ENCODE data around the gene IGSF21. TPM values are rescaled to one million over a fixed set of nuclear protein-coding genes. Genes with fewer than 3 reads are reported as not detected.

Gene IGSF21
- total RNA-seq, 1 donor from 2014 or later = 0.10 TPM

DNA sequence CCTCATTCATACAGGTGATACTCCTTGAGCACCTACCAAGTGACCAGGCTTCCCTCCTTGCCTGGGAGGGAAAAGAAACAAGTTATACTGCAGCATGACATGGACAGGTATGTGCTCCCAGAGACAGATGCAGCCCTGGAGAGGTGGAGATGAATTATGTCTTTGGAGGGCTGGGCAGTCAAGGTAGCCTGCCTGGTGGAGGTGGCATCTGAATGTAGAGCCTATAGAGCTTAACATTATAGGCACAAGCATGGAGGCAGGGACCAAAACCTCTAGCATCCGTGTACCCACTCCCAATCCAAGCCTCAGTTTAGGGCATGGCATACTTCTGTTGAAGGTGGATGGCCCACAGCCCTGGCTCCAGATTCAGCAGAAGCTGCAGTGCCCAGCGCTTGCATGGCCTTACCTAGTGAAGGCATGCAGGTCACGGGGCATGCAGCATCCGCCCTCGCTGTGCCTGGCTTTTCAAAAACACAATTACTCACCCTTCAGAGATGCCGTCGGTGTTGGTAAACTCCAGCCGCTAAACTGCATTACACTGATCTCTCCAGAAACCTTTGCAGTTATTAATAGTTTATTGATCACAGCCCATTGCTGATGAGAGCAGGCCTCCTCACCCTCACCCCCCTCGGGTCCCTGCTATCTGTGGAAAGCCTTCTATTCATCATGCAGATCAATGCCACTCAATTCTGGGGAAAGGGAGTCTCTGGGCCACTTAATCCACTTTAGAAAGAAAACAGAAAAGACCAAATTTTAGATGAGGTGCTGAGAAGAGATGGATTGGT, 222.1 kb downstream of the IGSF21 start:
- DNase-seq = no peak

DNA sequence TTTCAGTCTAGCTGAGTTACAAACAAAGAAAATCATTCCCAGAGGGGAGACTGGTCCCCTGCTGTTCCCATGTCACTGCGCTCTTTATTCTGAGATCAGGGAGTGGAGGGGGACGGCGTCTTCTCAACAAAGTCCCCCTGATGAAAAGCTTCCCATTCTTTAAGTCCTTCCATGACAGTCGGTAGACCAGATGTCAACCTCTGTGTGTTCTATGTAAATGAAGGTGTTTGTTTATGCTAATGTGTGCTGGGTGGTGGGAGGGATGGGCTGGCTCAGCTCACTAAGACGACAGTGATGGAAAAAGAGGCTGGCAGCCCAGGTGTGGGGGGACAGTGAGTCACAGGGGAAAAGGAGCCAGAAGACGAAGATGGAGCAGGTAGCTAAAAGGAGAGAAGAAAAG, 225.0 kb downstream of the IGSF21 start:
- DNase-seq = no peak

GRCh38 chr1:18333220-18333619, 225.6 kb downstream of the IGSF21 start:
- DNase-seq = no peak

DNA sequence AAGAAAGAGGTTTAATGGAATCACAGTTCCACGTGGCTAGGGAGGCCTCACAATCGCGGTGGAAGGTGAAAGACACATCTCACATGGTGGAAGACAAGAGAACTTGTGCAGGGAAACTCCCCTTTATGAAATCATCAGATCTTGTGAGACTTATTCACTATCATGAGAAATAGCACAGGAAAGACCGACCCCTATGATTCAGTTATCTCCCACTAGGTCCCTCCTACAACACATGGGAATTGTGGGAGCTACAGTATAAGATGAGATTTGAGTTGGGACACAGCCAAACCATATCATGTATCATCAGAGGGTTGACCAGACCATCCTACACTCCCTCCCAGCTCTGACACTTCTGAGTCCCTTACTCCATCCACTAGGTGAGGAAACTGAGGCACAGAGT, 229.2 kb downstream of the IGSF21 start:
- DNase-seq = no peak

GRCh38 chr1:18337757-18338156, 230.2 kb downstream of the IGSF21 start:
- DNase-seq = no peak

DNA sequence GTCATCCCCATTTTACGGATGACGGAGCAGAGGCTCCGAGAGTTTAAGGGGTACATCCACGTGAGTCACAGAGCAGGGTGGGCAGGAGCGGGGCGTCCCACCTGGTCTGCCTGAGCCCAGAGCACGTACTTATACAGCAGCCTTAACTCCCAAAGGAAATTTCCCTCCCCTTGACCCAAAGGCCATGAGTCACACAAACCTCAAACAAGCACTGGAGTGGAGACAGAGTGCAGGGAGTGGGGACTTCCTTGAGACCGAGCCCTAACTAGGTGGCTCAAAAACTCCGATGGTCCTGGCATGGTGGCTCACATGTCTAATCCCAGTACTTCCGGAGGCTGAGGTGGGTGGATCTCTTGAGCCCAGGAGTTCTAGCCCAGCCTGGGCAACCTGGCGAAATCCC, 231.6 kb downstream of the IGSF21 start:
- DNase-seq = no peak

GRCh38 chr1:18340158-18340764, 232.7 kb downstream of the IGSF21 start:
- no peak for DNase-seq

DNA sequence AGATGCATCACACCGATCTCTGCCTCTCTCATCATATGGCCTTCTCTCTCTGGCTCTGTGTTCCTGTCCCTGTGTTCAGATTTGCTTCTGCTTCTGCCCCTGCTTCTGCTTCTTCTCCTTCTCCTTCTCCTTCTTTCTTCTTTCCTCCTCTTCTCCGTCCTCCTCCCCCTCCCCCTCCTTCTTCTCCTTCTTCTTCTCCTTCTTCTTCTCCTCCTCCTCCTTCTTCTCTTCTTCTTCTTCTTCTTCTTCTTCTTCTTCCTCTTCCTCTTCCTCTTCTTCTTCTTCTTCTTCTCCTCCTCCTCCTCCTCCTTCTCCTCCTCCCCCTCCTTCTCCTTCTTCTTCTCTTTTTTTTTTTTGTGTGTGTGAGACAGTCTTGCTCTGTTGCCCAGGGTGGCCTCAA, 233.2 kb downstream of the IGSF21 start:
- DNase-seq = no peak

GRCh38 chr1:18341291-18342069, 233.9 kb downstream of the IGSF21 start:
- DNase-seq = no peak

GRCh38 chr1:18342744-18343143, 235.1 kb downstream of the IGSF21 start:
- no peak for DNase-seq

DNA sequence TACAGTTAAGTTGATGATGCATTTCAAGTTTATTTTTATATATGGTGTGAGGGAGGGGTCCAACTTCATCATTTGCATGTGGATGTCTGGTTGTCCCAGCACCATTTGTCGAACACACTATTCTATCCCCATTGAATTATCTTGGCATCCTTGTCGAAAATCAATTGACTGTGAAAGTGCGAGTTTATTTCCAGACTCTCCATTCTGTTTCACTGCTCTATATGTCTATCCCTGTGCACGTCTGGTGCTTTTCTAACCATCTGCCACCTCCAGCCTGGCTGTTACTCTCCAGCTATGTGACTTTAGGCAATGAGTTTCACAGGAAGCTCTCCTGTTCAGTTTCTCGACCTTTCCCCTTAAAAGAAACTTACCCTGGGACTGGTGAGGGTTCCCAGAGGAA, 236.0 kb downstream of the IGSF21 start:
- DNase-seq = no peak

DNA sequence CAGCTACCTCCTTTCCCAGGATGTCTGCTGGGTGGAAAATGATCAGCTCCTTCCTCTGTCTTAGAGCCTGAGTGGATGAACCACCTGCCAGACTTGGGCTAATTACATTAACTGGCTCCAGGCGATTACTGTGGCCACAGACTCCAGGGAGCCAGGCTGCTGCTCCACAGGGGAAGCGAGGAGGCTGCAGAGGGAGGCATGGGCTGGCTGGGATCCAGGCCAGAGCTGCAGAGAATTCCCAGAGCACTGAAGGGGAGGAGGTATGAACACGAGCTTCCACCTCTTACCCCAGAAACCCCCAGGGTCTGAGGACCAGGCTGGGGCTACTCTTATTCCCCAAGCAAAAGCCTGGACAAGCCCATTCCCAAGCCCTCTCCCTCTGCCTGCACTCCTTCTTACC, 237.2 kb downstream of the IGSF21 start:
- DNase-seq = no peak

DNA sequence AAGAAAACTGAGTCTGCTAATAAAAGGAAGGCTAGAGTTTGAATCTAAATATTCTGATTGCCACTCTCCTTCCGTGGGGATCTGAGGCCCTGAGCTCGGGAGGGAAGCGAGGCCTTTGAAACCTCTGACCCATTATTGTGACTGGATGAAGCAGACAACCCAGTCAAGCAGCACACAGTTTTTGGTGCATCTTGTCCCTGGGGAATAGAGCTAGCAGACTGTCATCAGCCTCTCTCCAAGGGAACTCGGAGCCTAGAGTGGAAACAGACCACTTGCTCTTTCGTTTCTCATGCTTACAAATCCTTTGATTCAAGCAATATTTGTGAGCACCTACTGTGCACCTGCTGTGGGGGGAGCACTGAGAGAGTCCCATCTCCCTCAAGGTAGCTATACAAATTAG, 240.0 kb downstream of the IGSF21 start:
- DNase-seq = no peak

- DNase-seq = no peak
Observed at GRCh38 chr1:18348354-18348753, 240.8 kb downstream of the IGSF21 start.

- no peak for DNase-seq
Observed at GRCh38 chr1:18350747-18351146, 243.1 kb downstream of the IGSF21 start.

DNA sequence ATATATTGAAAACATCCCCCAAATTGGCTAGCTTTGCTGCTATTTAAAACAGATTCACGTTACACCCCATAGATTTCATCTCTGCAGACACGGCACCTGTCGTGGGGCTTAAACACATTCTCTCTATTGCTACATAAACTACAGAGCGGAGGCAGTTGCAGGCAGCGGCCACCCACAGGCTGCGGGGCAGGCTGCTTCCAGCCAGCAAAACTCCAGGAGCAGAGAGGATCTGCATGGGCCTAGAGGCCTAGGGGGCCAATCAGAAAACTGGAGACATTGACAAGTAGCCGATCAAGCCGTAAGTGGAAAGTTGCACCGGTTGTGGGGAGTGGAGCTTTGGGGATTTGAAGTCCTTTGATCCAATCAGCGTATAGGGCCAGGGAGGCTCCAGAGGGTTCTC, 244.1 kb downstream of the IGSF21 start:
- DNase-seq = no peak

DNA sequence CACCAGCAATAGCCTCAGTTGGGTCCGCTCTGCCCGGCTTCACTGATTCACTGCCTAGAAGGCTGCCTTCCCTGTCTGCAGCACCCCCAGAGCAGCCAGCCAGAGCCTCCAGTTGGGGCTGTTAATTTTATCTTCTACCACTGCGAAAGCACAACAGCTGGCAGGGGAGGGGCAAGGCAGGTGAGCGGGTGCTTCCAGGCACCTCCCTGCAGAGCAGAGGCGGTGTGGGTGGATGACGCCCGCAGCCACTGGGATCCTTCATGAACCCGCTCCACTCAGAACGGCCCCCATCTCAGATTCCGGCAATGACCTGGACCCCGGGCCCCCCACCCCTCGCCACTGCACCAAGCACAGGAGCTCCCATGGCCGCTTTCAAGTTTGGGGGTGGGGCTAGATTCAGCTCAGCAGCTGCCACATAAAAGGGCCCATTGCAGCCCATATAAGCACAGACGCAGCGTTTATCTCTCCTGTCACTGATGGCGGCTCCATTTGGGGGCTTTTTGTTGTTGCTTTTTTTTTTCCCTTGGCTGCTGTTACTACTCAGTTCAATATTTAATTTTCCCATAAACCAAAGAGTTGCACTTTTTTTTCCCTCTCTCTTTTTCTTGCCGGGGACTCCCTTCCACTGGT, 245.2 kb downstream of the IGSF21 start:
- no peak for DNase-seq

GRCh38 chr1:18353528-18353927, 245.9 kb downstream of the IGSF21 start:
- DNase-seq = no peak

DNA sequence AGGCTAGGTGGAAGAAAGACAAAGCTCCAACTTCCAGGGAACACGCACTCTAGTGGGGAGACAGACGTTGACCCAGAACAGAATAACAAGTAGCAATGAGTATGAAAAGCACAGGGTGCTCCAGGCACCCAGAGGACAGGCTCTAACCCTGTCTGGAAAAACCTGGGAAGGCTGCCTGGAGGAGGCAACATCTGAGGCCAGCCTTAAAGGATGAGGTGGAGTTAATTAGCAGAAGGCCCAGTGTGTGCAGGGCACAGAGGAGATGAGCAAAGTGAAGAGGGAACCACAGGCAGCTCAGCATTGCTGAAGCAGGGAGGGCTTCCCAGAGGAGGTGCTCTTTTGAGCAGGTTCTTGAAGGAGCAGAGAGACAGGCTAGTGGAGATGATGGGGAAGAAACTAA, 246.4 kb downstream of the IGSF21 start:
- no peak for DNase-seq

- DNase-seq = no peak
Observed at GRCh38 chr1:18354612-18355011, 247.0 kb downstream of the IGSF21 start.

DNA sequence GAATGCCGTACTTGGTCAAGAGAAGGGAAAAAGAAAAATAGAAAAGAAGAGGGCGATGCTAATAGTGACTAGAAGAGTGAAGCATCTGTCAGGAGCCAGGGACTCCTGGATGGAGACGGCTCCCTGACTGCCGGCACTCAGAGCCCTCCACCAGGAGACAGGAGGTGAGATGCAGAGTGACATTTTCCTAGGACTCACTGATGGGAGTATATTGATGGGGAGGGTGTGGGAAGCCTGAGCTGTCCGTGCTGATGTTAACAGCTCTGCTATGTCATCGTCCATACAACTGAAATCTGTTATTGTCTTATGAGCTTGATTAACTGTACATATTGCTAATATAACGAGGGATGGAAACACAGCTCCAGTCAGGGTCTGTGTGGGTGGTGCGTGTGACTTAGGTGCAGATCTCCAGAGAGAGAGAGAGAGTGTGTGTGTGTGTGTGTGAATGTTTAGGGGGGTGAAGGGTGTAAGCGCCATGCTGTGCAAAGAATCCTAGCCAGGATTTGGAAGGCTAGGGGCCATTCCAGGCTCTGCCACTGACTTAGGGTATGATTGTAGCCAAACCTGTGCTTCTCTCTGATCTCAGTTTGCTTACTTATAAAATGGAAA, 250.1 kb downstream of the IGSF21 start:
- DNase-seq = no peak

DNA sequence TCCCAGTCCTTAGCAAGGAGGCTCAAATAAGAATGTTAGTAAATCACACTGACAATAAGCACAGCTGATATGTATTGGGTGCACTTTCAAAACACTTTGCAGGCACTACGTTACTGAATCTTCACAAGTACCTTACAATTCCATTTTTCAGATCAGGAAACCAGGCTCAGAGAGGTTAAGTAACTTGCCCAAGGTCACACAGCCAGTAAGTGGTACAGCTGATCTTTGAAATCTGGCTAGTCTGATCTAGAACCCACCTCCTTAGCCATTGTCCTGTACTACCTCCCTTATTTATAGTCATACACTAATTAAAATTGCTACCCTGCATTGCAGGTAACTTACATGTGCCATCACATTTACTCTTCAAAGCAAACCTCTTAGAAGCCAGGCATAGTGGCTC, 251.0 kb downstream of the IGSF21 start:
- no peak for DNase-seq

DNA sequence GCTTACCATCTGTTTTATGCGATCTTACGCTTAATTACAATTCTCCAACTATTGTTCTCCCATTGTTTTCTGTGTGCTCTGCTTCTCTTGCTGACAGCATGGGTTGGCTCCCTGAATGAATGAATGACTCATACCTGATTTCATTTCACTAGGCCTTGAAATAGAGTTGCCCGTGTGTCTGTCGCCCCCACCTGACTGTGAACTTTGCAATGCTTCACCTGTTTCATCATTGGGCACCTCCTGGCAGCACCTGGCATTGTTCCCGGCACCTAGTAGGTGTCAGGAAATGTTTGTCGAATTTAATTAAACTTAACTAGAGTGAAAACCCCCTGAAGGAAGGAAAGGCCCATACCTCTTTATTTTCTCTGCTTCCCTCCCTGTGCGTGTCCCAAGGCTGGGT, 252.7 kb downstream of the IGSF21 start:
- DNase-seq = no peak
